Astrocyte (in vitro differentiated cells and primary cell): ENCODE results near the gene WNT16. TPM values are rescaled to one million over a fixed set of nuclear protein-coding genes. Genes with fewer than 3 reads are reported as not detected.

Source experiments
- DNase-seq: peaks from one replicate; pipeline ENCODE4 v3.0.0-alpha.2; 2010; ENCODE audit warnings: low read depth
- FAIRE-seq: peaks from 2 replicates; lab custom pipeline; 2011; peaks lifted over from hg19 to GRCh38; lab: Jason Lieb, UNC
- H2AFZ ChIP-seq: 2 replicates; pipeline ENCODE4 v1.6.0; 2012; ENCODE audit warnings: low read depth, low read length, inconsistent platforms
- H3K27ac ChIP-seq: 2 replicates; pipeline ENCODE4 v1.5.1; 2011; ENCODE audit warnings: low read depth, low read length, inconsistent platforms
- H3K27me3 ChIP-seq: 2 replicates; pipeline ENCODE4 v1.6.0; 2011; ENCODE audit warnings: low read length, inconsistent platforms; ENCODE audit not compliant: insufficient read depth
- H3K36me3 ChIP-seq: 2 replicates; pipeline ENCODE4 v1.5.1; 2011; ENCODE audit warnings: low read length, inconsistent platforms; ENCODE audit not compliant: insufficient read depth
- H3K4me1 ChIP-seq: 2 replicates; pipeline ENCODE4 v1.5.1; 2011; ENCODE audit warnings: low read length, inconsistent platforms; ENCODE audit not compliant: insufficient read depth
- H3K4me2 ChIP-seq: 2 replicates; pipeline ENCODE4 v1.6.0; 2012; ENCODE audit warnings: low read length, inconsistent platforms
- H3K4me3 ChIP-seq: 2 replicates; pipeline ENCODE4 v1.5.1; 2011; ENCODE audit warnings: low read depth, mild to moderate bottlenecking, low read length, inconsistent platforms; ENCODE audit not compliant: insufficient read depth
- H3K79me2 ChIP-seq: 2 replicates; pipeline ENCODE4 v1.6.0; 2012; ENCODE audit warnings: mild to moderate bottlenecking, low read length, inconsistent platforms; ENCODE audit not compliant: insufficient read depth
- H3K9ac ChIP-seq: 2 replicates; pipeline ENCODE4 v1.6.0; 2012; ENCODE audit warnings: mild to moderate bottlenecking, low read length, inconsistent platforms
- H3K9me3 ChIP-seq: 2 replicates; pipeline ENCODE4 v1.5.1; 2012; ENCODE audit warnings: low read depth, mild to moderate bottlenecking, low read length, inconsistent platforms; ENCODE audit not compliant: insufficient read depth
- H4K20me1 ChIP-seq: 2 replicates; pipeline ENCODE4 v1.6.0; 2012; ENCODE audit warnings: low read length, inconsistent platforms; ENCODE audit not compliant: insufficient read depth
- H3K27ac Mint-ChIP-seq: one replicate; pipeline ENCODE4 v1.8.0; 2021; ENCODE audit warnings: mild to moderate bottlenecking, mixed read lengths; ENCODE audit not compliant: unreplicated experiment
- H3K27me3 Mint-ChIP-seq: one replicate; pipeline ENCODE4 v1.8.0; 2021; ENCODE audit warnings: low read depth, mixed read lengths; ENCODE audit not compliant: unreplicated experiment
- H3K36me3 Mint-ChIP-seq: one replicate; pipeline ENCODE4 v1.8.0; 2021; ENCODE audit warnings: low read depth, mixed read lengths; ENCODE audit not compliant: unreplicated experiment
- H3K4me1 Mint-ChIP-seq: one replicate; pipeline ENCODE4 v1.8.0; 2021; ENCODE audit warnings: low read depth, mixed read lengths; ENCODE audit not compliant: unreplicated experiment
- H3K4me3 Mint-ChIP-seq: one replicate; pipeline ENCODE4 v1.8.0; 2021; ENCODE audit warnings: mild to moderate bottlenecking, moderate library complexity, mixed read lengths; ENCODE audit not compliant: unreplicated experiment
- H3K9me3 Mint-ChIP-seq: one replicate; pipeline ENCODE4 v1.8.0; 2021; ENCODE audit warnings: mild to moderate bottlenecking, mixed read lengths; ENCODE audit not compliant: unreplicated experiment
- CTCF ChIP-seq: IDR thresholded peaks from 2 replicates; pipeline ENCODE4 v1.5.1; 2011; ENCODE audit warnings: low read depth, mild to moderate bottlenecking, inconsistent platforms, low read length, moderate library complexity; ENCODE audit not compliant: insufficient read depth
- EZH2 ChIP-seq: IDR thresholded peaks from 2 replicates; pipeline ENCODE4 v1.6.1; 2012; ENCODE audit warnings: mild to moderate bottlenecking, low read length, inconsistent platforms; ENCODE audit not compliant: insufficient read depth
- total RNA-seq: library from RNA; stranded (reverse); gene quantifications from 2 replicates; pipeline ENCODE4 v1.2.1, GENCODE V29; 2021

The WNT16 gene
- total RNA-seq, 1 donor from 2014 or later = 0.07 TPM

- H3K36me3 ChIP-seq = no peaks in the 10 kb centered on the region
- Mint-ChIP-seq H3K27me3 (no peaks in the 10 kb centered on the region), H3K36me3 (no peaks in the 10 kb centered on the region), H3K9me3 (no peaks in the 10 kb centered on the region), H3K4me3 (no peak overlapping the region), H3K27ac (no peak overlapping the region), H3K4me1 (peaks cover 18% of the 10 kb centered on the region)
- no peaks in the 10 kb centered on the region for H3K9me3 ChIP-seq
- H2AFZ ChIP-seq = no peak overlapping the region
- H3K4me2 ChIP-seq = no peak overlapping the region
- no peak overlapping the region for H3K4me3 ChIP-seq
- no peaks in the 10 kb centered on the region for H3K79me2 ChIP-seq
- FAIRE-seq = no peak
- H3K27ac ChIP-seq = no peak overlapping the region
- DNase-seq = no peak
- TF ChIP-seq CTCF = no peak
- no peak for TF ChIP-seq EZH2
- no peaks in the 10 kb centered on the region for H3K27me3 ChIP-seq
- H4K20me1 ChIP-seq = no peaks in the 10 kb centered on the region
- H3K9ac ChIP-seq = no peak overlapping the region
- H3K4me1 ChIP-seq = peaks cover 21% of the 10 kb centered on the region
Measured at GRCh38 chr7:121300685-121301420, 27.9 kb upstream of the WNT16 start.

- H3K9ac ChIP-seq = peak overlapping the region; percentile 12
- H3K27ac Mint-ChIP-seq = no peak overlapping the region
- peak overlapping the region; percentile 48 for H3K4me2 ChIP-seq
- no peaks in the 10 kb centered on the region for H4K20me1 ChIP-seq
- H3K27me3 ChIP-seq = no peaks in the 10 kb centered on the region
- no peak for DNase-seq
- H2AFZ ChIP-seq = peak overlapping the region; percentile 4
- H3K27ac ChIP-seq = peak overlapping the region; percentile 37
- no peaks in the 10 kb centered on the region for H3K36me3 ChIP-seq
- no peaks in the 10 kb centered on the region for H3K27me3 Mint-ChIP-seq
- H3K4me3 Mint-ChIP-seq = no peak overlapping the region
- peaks cover 18% of the 10 kb centered on the region for H3K4me1 Mint-ChIP-seq
- H3K79me2 ChIP-seq = no peaks in the 10 kb centered on the region
- no peaks in the 10 kb centered on the region for H3K36me3 Mint-ChIP-seq
- no peaks in the 10 kb centered on the region for H3K9me3 Mint-ChIP-seq
- H3K9me3 ChIP-seq = no peaks in the 10 kb centered on the region
- H3K4me3 ChIP-seq = no peak overlapping the region
- TF ChIP-seq EZH2 = no peak
- no peak for TF ChIP-seq CTCF
- FAIRE-seq = no peak
- peaks cover 21% of the 10 kb centered on the region for H3K4me1 ChIP-seq
Measured at GRCh38 chr7:121301446-121302213, 27.2 kb upstream of the WNT16 start.
